Measurements from ENCODE around the gene EEPD1. TPM values are rescaled to one million over a fixed set of nuclear protein-coding genes. Genes with fewer than 3 reads are reported as not detected.
"Not testable (repeated sequence)": the region's sequence is repeated elsewhere in the genome, so short reads cannot be mapped to it uniquely, and the experiment has no call there.

The EEPD1 gene
- total RNA-seq: 4.1 TPM

GRCh38 chr7:36152756-36153570, at the start of gene EEPD1:
TSS of gene EEPD1 (plus strand) at chr7:36153254. CDS start at chr7:36154325, 1,071 bp downstream.
- H3K4me1 ChIP-seq (ENCODE audit: insufficient read depth, low read length): peaks cover 36% of the 10 kb centered on the region
- no peaks in the 10 kb centered on the region for H3K27me3 ChIP-seq (ENCODE audit: insufficient read depth, low read length)
- H3K4me3 ChIP-seq (ENCODE audit: low read length): peak within 1 kb of the TSS; percentile 86
- no peaks in the 10 kb centered on the region for H3K9me3 ChIP-seq (ENCODE audit: low read depth, low read length)

GRCh38 chr7:36103837-36104561, 49.1 kb upstream of the EEPD1 start:
- Histone ChIP-seq H3K27me3 (ENCODE audit: insufficient read depth, low read length) (no peaks in the 10 kb centered on the region), H3K4me3 (ENCODE audit: low read length) (no peak overlapping the region), H3K4me1 (ENCODE audit: insufficient read depth, low read length) (no peaks in the 10 kb centered on the region), H3K9me3 (ENCODE audit: low read depth, low read length) (no peaks in the 10 kb centered on the region)

GRCh38 chr7:36106972-36107908, 45.8 kb upstream of the EEPD1 start:
- not testable (repeated sequence) for H3K27me3 ChIP-seq (ENCODE audit: insufficient read depth, low read length); H3K9me3 ChIP-seq (ENCODE audit: low read depth, low read length); H3K4me3 ChIP-seq (ENCODE audit: low read length)

GRCh38 chr7:36107926-36108631, 45.0 kb upstream of the EEPD1 start:
- Histone ChIP-seq H3K4me1 (ENCODE audit: insufficient read depth, low read length) (no peaks in the 10 kb centered on the region), H3K27me3 (ENCODE audit: insufficient read depth, low read length) (no peaks in the 10 kb centered on the region), H3K9me3 (ENCODE audit: low read depth, low read length) (no peaks in the 10 kb centered on the region), H3K4me3 (ENCODE audit: low read length) (no peak overlapping the region)

More at GRCh38 chr7:36106972-36107908, 45.8 kb upstream of the EEPD1 start:
- H3K4me1 ChIP-seq (ENCODE audit: insufficient read depth, low read length): not testable (repeated sequence)

- Histone ChIP-seq H3K4me1 (ENCODE audit: insufficient read depth, low read length) (no peaks in the 10 kb centered on the region), H3K4me3 (ENCODE audit: low read length) (no peak overlapping the region), H3K27me3 (ENCODE audit: insufficient read depth, low read length) (no peaks in the 10 kb centered on the region), H3K9me3 (ENCODE audit: low read depth, low read length) (no peaks in the 10 kb centered on the region)
Measured at GRCh38 chr7:36109013-36109627, 43.9 kb upstream of the EEPD1 start.

- H3K4me1 ChIP-seq (ENCODE audit: insufficient read depth, low read length): peaks cover 5% of the 10 kb centered on the region
- H3K9me3 ChIP-seq (ENCODE audit: low read depth, low read length): no peaks in the 10 kb centered on the region
- no peaks in the 10 kb centered on the region for H3K27me3 ChIP-seq (ENCODE audit: insufficient read depth, low read length)
- H3K4me3 ChIP-seq (ENCODE audit: low read length): no peak overlapping the region
Measured at GRCh38 chr7:36110584-36110983, 42.5 kb upstream of the EEPD1 start.

GRCh38 chr7:36112969-36113368, 40.1 kb upstream of the EEPD1 start:
- Histone ChIP-seq H3K27me3 (ENCODE audit: insufficient read depth, low read length) (no peaks in the 10 kb centered on the region), H3K9me3 (ENCODE audit: low read depth, low read length) (no peaks in the 10 kb centered on the region), H3K4me1 (ENCODE audit: insufficient read depth, low read length) (peaks cover 26% of the 10 kb centered on the region), H3K4me3 (ENCODE audit: low read length) (no peak overlapping the region)

GRCh38 chr7:36114355-36114754, 38.7 kb upstream of the EEPD1 start:
- Histone ChIP-seq H3K9me3 (ENCODE audit: low read depth, low read length) (no peaks in the 10 kb centered on the region), H3K4me1 (ENCODE audit: insufficient read depth, low read length) (peaks cover 38% of the 10 kb centered on the region), H3K4me3 (ENCODE audit: low read length) (no peak overlapping the region), H3K27me3 (ENCODE audit: insufficient read depth, low read length) (no peaks in the 10 kb centered on the region)

GRCh38 chr7:36115448-36116321, 37.4 kb upstream of the EEPD1 start:
- no peak overlapping the region for H3K4me3 ChIP-seq (ENCODE audit: low read length)
- no peaks in the 10 kb centered on the region for H3K27me3 ChIP-seq (ENCODE audit: insufficient read depth, low read length)
- H3K4me1 ChIP-seq (ENCODE audit: insufficient read depth, low read length): peaks cover 51% of the 10 kb centered on the region
- H3K9me3 ChIP-seq (ENCODE audit: low read depth, low read length): no peaks in the 10 kb centered on the region

- Histone ChIP-seq H3K4me3 (ENCODE audit: low read length) (no peak overlapping the region), H3K27me3 (ENCODE audit: insufficient read depth, low read length) (no peaks in the 10 kb centered on the region), H3K9me3 (ENCODE audit: low read depth, low read length) (no peaks in the 10 kb centered on the region), H3K4me1 (ENCODE audit: insufficient read depth, low read length) (peaks cover 52% of the 10 kb centered on the region)
Measured at GRCh38 chr7:36116347-36117202, 36.5 kb upstream of the EEPD1 start.

- Histone ChIP-seq H3K27me3 (ENCODE audit: insufficient read depth, low read length) (no peaks in the 10 kb centered on the region), H3K4me1 (ENCODE audit: insufficient read depth, low read length) (peaks cover 52% of the 10 kb centered on the region), H3K9me3 (ENCODE audit: low read depth, low read length) (no peaks in the 10 kb centered on the region), H3K4me3 (ENCODE audit: low read length) (no peak overlapping the region)
Measured at GRCh38 chr7:36117203-36117840, 35.7 kb upstream of the EEPD1 start.

- H3K27me3 ChIP-seq (ENCODE audit: insufficient read depth, low read length): no peaks in the 10 kb centered on the region
- no peaks in the 10 kb centered on the region for H3K9me3 ChIP-seq (ENCODE audit: low read depth, low read length)
- no peak overlapping the region for H3K4me3 ChIP-seq (ENCODE audit: low read length)
- peaks cover 52% of the 10 kb centered on the region for H3K4me1 ChIP-seq (ENCODE audit: insufficient read depth, low read length)
Measured at GRCh38 chr7:36118344-36118743, 34.7 kb upstream of the EEPD1 start.

All from mononuclear cell (primary cell).